Mononuclear cell (primary cell): ENCODE results near the gene DPH7. TPM values are rescaled to one million over a fixed set of nuclear protein-coding genes. Genes with fewer than 3 reads are reported as not detected.
"Not testable (repeated sequence)": the region's sequence is repeated elsewhere in the genome, so short reads cannot be mapped to it uniquely, and the experiment has no call there.

Source experiments
- H3K27me3 ChIP-seq: 2 replicates; pipeline ENCODE4 v1.6.0; 2011; ENCODE audit warnings: low read length, control low read depth; ENCODE audit not compliant: insufficient read depth
- H3K4me1 ChIP-seq: 2 replicates; pipeline ENCODE4 v1.5.1; 2011; ENCODE audit warnings: mild to moderate bottlenecking, low read length, control low read depth; ENCODE audit not compliant: insufficient read depth
- H3K4me3 ChIP-seq: 2 replicates; pipeline ENCODE4 v1.5.1; 2011; ENCODE audit warnings: mild to moderate bottlenecking, low read length, moderate library complexity
- H3K9me3 ChIP-seq: 2 replicates; pipeline ENCODE4 v1.5.1; 2011; ENCODE audit warnings: low read depth, mild to moderate bottlenecking, control low read depth, low read length
- total RNA-seq: library from RNA; depleted of rRNA; stranded (reverse); fragments of >200 nt; gene quantifications from one replicate; pipeline ENCODE4 v1.2.3, GENCODE V29; 2012

Gene DPH7
- total RNA-seq, 1 donor, result 17.6 TPM

DNA sequence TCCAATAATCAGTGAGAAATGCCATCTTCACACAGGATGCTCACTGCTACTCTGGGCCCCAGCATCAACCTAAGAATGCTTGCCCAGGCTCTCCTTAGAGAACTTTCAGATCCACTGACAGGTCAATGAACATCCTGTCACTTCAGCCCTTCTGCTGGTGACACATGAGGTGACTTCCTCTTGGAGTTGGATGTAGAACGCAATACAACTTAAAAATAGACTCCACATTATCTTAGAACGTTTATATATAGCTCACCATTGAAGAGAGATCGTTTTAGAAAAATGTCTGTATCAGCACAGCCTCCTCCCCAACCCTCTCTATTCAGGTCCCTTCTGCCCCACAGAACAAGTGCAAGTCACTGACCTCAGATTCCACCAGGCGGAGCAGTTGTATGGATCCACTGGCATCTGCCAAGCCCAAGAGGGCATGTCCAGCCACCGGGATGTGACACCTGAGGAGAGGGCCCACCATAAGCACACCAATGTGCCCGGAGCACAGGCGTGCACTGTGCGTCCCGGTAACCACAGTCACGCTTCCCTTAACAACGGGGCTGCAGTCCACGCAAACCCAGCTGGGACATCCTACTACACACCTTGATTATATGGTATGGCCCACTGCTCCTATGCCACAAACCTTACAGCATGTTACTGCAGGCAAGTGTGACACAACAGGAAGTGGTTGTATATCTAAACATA lies 2.9 kb downstream of the DPH7 start:
- no peaks in the 10 kb centered on the region for H3K9me3 ChIP-seq
- peaks cover 31% of the 10 kb centered on the region for H3K4me1 ChIP-seq
- no peak overlapping the region for H3K4me3 ChIP-seq
- no peaks in the 10 kb centered on the region for H3K27me3 ChIP-seq

DNA sequence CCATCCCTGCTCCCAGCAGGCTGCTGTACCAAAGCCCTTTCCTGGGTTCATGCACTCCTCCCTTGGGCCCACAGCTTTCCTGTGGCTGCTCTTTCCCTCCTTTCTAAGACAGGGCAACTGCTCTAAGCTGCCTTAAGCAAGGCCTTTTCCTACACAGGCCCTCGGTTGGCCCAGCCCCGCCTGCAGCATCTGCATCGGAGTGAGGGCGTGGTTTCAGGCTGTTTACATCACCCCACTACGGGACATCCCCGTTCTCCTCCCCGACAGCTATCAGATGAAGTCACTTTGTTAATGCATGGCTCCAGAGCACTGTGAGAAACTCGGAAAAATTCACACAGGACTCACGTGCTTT lies 3.4 kb downstream of the DPH7 start:
- Histone ChIP-seq H3K27me3 (no peaks in the 10 kb centered on the region), H3K4me3 (no peak overlapping the region), H3K9me3 (no peaks in the 10 kb centered on the region), H3K4me1 (peaks cover 31% of the 10 kb centered on the region)

GRCh38 chr9:137574192-137574591 lies 4.5 kb downstream of the DPH7 start:
- no peaks in the 10 kb centered on the region for H3K27me3 ChIP-seq
- H3K9me3 ChIP-seq, result no peaks in the 10 kb centered on the region
- peaks cover 28% of the 10 kb centered on the region for H3K4me1 ChIP-seq
- no peak overlapping the region for H3K4me3 ChIP-seq

- H3K9me3 ChIP-seq, result no peaks in the 10 kb centered on the region
- H3K27me3 ChIP-seq, result no peaks in the 10 kb centered on the region
- H3K4me1 ChIP-seq, result no peaks in the 10 kb centered on the region
- H3K4me3 ChIP-seq, result no peak overlapping the region
Measured at GRCh38 chr9:137570566-137570965, 8.2 kb downstream of the DPH7 start.

- Histone ChIP-seq H3K27me3 (no peaks in the 10 kb centered on the region), H3K4me1 (no peaks in the 10 kb centered on the region), H3K9me3 (no peaks in the 10 kb centered on the region), H3K4me3 (no peak overlapping the region)
Measured at GRCh38 chr9:137569609-137570203, 9.0 kb downstream of the DPH7 start.

DNA sequence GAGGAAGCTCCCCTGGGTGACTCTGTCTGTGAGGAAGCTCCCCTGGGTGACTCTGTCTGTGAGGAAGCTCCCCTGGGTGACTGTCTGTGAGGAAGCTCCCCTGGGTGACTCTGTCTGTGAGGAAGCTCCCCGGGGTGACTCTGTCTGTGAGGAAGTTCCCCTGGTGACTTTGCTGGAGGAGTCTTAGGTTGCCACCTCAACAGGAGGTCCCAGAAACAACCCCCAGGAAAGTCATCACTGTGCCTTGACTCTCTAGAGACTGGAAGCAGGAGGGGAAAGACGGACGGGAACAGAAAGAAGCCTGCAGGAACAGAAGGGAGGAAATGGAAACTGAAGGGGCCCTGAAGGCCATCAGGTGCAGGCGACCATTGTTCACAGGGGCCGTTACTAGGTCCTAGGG lies 10.3 kb downstream of the DPH7 start:
- not testable (repeated sequence) for H3K27me3 ChIP-seq, H3K4me1 ChIP-seq, H3K9me3 ChIP-seq, H3K4me3 ChIP-seq

- no peaks in the 10 kb centered on the region for H3K27me3 ChIP-seq
Measured at GRCh38 chr9:137564817-137565411, 13.8 kb downstream of the DPH7 start.

DNA sequence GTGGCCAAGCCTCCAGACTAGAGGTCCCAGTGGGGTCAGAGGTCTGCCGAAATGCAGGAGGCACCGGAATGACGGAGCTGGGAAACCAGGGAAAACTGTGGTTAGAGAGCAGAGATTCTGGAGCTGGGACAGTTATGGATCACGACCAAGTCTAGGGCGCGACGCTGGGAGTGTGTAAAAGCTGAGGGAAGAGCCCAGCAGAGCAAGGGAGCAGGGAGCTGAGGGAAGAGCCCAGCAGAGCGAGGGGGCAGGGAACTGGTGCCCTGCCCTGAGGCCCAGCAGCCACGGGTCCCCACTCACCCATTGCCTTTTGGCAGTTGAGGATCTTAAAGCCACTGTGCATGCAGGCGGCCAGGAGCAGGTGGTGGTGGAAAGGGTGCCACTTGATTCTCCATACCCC lies 14.6 kb downstream of the DPH7 start:
- H3K27me3 ChIP-seq, result no peaks in the 10 kb centered on the region
- no peaks in the 10 kb centered on the region for H3K9me3 ChIP-seq
- no peaks in the 10 kb centered on the region for H3K4me1 ChIP-seq

More at GRCh38 chr9:137564817-137565411, 13.8 kb downstream of the DPH7 start:
- Histone ChIP-seq H3K4me3 (no peak overlapping the region), H3K9me3 (no peaks in the 10 kb centered on the region), H3K4me1 (no peaks in the 10 kb centered on the region)

DNA sequence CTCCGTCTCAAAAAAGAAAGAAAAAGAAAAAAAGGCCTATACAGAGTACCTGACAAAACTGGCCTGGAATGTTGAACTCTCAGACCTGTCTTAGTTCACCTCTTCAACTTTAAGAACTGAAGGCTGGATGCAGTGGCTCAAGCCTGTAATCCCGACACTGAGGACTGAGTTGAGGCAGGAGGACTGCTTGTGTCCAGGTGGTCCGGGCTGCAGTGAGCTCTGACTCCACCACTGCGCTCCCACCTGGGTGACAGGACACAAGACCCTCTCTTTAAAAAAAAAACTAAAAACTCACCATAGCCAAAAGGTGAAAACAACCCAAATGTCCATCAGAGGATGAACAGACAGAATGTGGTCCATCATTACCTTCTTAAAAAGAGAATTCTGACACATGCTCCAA lies 20.6 kb downstream of the DPH7 start:
- Histone ChIP-seq H3K4me3 (no peak overlapping the region), H3K4me1 (no peaks in the 10 kb centered on the region)

More for the DNA sequence above, 14.6 kb downstream of the DPH7 start:
- H3K4me3 ChIP-seq, result no peak overlapping the region

GRCh38 chr9:137556069-137556838 lies 22.5 kb downstream of the DPH7 start:
- Histone ChIP-seq H3K4me1 (peaks cover 8% of the 10 kb centered on the region), H3K4me3 (no peak overlapping the region), H3K27me3 (no peaks in the 10 kb centered on the region), H3K9me3 (no peaks in the 10 kb centered on the region)

More for the DNA sequence above, 20.6 kb downstream of the DPH7 start:
- H3K27me3 ChIP-seq, result no peaks in the 10 kb centered on the region
- H3K9me3 ChIP-seq, result no peaks in the 10 kb centered on the region

- Histone ChIP-seq H3K4me3 (no peak overlapping the region), H3K4me1 (peaks cover 9% of the 10 kb centered on the region), H3K9me3 (no peaks in the 10 kb centered on the region), H3K27me3 (no peaks in the 10 kb centered on the region)
Measured at GRCh38 chr9:137555179-137555578, 23.5 kb downstream of the DPH7 start.

- no peaks in the 10 kb centered on the region for H3K27me3 ChIP-seq
- H3K9me3 ChIP-seq, result no peaks in the 10 kb centered on the region
- H3K4me3 ChIP-seq, result no peak overlapping the region
- H3K4me1 ChIP-seq, result peaks cover 17% of the 10 kb centered on the region
Measured at GRCh38 chr9:137554349-137554748, 24.4 kb downstream of the DPH7 start.

- not testable (repeated sequence) for H3K4me3 ChIP-seq, H3K9me3 ChIP-seq, H3K27me3 ChIP-seq
- peaks cover 20% of the 10 kb centered on the region for H3K4me1 ChIP-seq
Measured at GRCh38 chr9:137553654-137554053, 25.1 kb downstream of the DPH7 start.

DNA sequence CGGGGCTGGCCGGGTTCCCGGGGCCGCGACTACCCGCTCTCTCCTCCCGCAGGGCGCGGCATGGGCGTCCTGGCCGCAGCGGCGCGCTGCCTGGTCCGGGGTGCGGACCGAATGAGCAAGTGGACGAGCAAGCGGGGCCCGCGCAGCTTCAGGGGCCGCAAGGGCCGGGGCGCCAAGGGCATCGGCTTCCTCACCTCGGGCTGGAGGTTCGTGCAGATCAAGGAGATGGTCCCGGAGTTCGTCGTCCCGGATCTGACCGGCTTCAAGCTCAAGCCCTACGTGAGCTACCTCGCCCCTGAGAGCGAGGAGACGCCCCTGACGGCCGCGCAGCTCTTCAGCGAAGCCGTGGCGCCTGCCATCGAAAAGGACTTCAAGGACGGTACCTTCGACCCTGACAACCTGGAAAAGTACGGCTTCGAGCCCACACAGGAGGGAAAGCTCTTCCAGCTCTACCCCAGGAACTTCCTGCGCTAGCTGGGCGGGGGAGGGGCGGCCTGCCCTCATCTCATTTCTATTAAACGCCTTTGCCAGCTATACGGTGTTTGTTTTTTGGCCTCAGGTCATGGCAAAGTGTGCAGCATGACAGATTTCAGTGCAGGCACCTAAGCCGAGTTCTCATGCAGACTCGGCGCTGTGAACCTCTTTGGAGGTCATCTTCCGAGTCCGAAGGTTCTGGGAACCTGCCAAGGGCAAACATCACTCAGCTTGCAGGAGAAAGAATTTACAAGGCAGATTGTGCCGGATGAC lies 26.5 kb downstream of the DPH7 start:
- peaks cover 22% of the 10 kb centered on the region for H3K4me1 ChIP-seq
- H3K9me3 ChIP-seq, result no peaks in the 10 kb centered on the region
- no peaks in the 10 kb centered on the region for H3K27me3 ChIP-seq
- H3K4me3 ChIP-seq, result peak overlapping the region; percentile 57
